Measurements from ENCODE around the gene RHO.

DNA sequence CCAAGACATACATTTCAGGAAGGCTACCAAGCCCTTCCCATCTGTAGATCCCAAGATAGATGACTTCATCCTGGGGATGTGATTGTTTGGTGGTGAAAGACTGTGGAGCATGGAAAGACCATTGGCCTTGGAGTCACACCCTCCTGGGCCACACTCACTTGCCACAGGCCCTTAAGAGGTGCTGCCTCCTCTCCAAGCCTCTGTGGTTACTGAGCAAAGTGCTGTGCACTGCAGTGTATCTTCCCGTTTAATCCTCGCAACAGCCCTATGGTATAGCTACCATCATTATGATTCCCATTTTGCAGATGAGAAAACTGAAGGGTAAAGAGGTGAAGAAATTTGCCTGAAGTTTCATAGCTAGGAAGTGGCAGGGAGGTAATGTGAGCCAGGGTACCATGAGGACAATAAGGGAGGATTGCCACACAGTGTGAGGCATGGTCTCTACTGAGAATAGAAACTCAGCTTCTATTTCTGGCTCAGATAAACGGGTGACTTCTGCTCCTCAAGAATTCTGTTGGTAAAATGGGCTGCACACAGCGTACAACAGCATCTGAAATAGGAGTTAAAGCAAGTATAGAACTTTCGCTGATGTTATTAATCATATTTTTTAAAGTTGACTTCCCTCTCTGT lies 23.9 kb upstream of the RHO start:
- TF ChIP-seq, protein P1, sequence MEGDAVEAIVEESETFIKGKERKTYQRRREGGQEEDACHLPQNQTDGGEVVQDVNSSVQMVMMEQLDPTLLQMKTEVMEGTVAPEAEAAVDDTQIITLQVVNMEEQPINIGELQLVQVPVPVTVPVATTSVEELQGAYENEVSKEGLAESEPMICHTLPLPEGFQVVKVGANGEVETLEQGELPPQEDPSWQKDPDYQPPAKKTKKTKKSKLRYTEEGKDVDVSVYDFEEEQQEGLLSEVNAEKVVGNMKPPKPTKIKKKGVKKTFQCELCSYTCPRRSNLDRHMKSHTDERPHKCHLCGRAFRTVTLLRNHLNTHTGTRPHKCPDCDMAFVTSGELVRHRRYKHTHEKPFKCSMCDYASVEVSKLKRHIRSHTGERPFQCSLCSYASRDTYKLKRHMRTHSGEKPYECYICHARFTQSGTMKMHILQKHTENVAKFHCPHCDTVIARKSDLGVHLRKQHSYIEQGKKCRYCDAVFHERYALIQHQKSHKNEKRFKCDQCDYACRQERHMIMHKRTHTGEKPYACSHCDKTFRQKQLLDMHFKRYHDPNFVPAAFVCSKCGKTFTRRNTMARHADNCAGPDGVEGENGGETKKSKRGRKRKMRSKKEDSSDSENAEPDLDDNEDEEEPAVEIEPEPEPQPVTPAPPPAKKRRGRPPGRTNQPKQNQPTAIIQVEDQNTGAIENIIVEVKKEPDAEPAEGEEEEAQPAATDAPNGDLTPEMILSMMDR (IDR thresholded peaks at IDR 0.05; ENCODE audit: poor library complexity) = no peak
- TF ChIP-seq EZH2 (IDR thresholded peaks at IDR 0.05; ENCODE audit: borderline replicate concordance) = no peak
- no peak for TF ChIP-seq EZH2phosphoT487 (IDR thresholded peaks at IDR 0.05; ENCODE audit: low read depth, severe bottlenecking, unreplicated experiment)
